Thyroid gland (tissue), 4 donors: ENCODE data around the gene VHLL. TPM values are rescaled to one million over a fixed set of nuclear protein-coding genes. Genes with fewer than 3 reads are reported as not detected.
A peak's percentile ranks its signal among the peaks of the same experiment; 100 is the strongest.

ENCODE experiments used
- DNase-seq, 2 donors: peaks; one replicate each; pipeline ENCODE4 v3.0.0-alpha.2; 2019
- H3K27ac ChIP-seq, 3 donors: fragments of 200-600 bp; sonication (generic); 1 replicate in 2 of 3; 2 replicates in 1 of 3; pipeline ENCODE4 v1.5.1; 2016 to 2019; ENCODE audit warnings: mild to moderate bottlenecking in 1 of 3, moderate library complexity in 1 of 3
- H3K27me3 ChIP-seq: fragments of 200-600 bp; sonication (generic); one replicate; pipeline ENCODE4 v1.5.1; 2019
- H3K36me3 ChIP-seq, 2 donors: fragments of 200-600 bp; sonication (generic); one replicate each; pipeline ENCODE4 v1.5.1; 2016 to 2019
- H3K4me1 ChIP-seq, 2 donors: fragments of 200-600 bp; sonication (generic); one replicate each; pipeline ENCODE4 v1.5.1; 2017 to 2019
- H3K4me3 ChIP-seq, 3 donors: fragments of 200-600 bp; sonication (generic); replicated peaks in 1 of 3; 1 replicate in 2 of 3; 2 replicates in 1 of 3; pipeline ENCODE4 v1.5.1; 2016; ENCODE audit warnings: mild to moderate bottlenecking in 1 of 3
- H3K9me3 ChIP-seq: fragments of 200-600 bp; sonication (generic); one replicate; pipeline ENCODE4 v1.5.1; 2017
- CTCF ChIP-seq, 6 experiments: fragments of 200-600 bp in 3 of 6; fragments of 450-650 bp in 3 of 6; sonication (generic) in 3 of 6; IDR thresholded peaks; one replicate each; pipeline ENCODE4 v1.5.1; 2016 to 2019; ENCODE audit warnings: antibody characterized with exemption in 6 of 6, mild to moderate bottlenecking in 2 of 6, inconsistent platforms in 1 of 6, moderate library complexity in 1 of 6
- POLR2A ChIP-seq, 2 donors: fragments of 450-650 bp; IDR thresholded peaks; one replicate each; pipeline ENCODE4 v1.6.1; 2017; ENCODE audit warnings: antibody characterized with exemption in 2 of 2, mild to moderate bottlenecking in 2 of 2, moderate library complexity in 1 of 2
- WGBS, 2 donors: methylation state at CpG; one replicate each; pipeline ENCODE4 v1.1.5; 2017; 5-methylcytosine and 5-hydroxymethylcytosine counted together
- intact Hi-C: fragments of 100-400 bp; cut with DNase I; formaldehyde crosslinking; loops from one replicate; pipeline ENCODE4 v1.15.1; 2023
- total RNA-seq, 4 donors: library from RNA; depleted of rRNA; stranded (reverse); fragments of >200 nt; gene quantifications; one replicate each; pipeline ENCODE4 v1.2.3, GENCODE V29; 2016

Gene VHLL
- total RNA-seq, 4 donors from 2014 or later, result not detected

DNA sequence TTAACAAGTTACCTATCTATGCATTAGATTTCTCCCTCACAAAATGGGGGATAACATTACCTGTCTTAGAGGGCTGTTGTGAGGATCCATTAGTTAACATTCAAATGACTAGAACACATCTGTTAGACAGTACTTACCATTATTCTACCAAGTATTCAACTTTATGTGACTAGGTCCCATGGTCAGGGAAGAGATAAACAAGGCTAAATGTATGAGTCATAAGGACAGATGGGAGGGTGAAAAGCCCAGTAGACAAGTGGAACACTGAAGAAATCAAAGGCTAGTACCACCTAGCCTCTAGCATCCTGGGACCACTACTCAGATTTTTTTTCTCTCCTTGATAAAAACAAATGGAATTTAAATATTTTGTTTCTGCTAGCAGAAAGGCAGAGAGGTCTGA, 9.0 kb upstream of the VHLL start:
- Histone ChIP-seq H3K36me3 (peaks cover 42 to 53% of the 10 kb centered on the region in 2 donors), H3K27me3 (no peaks in the 10 kb centered on the region), H3K4me1 (no peaks in the 10 kb centered on the region), H3K9me3 (no peaks in the 10 kb centered on the region), H3K4me3 (no peak overlapping the region), H3K27ac (no peak overlapping the region)
- intact Hi-C loops, result no loop called here
- no peak for DNase-seq
- TF ChIP-seq CTCF (IDR thresholded peaks at IDR 0.05) (no peak), POLR2A (IDR thresholded peaks at IDR 0.05) (no peak)

DNA sequence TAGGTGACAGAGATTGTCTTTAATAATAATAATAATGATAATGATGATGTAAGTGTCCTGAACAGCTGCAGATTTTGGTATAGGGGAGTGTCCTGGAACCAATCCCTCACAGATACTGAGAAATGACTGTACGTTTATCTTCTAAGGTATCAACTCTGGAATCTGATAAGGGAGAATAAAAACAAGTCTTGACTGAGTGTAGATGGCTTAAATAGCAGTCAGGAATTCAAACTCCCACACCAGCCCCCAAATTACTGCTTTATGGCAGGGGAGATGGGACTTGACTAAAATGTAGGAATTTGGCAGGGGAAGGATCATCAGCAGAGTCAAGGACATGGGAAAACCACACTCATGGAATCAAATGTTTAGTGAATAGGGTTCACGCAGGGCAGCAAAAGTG, 6.1 kb upstream of the VHLL start:
- WGBS, 2 donors, result 83 to 93% methylated on average over 2 of the region's 2 CpGs
- no peaks in the 10 kb centered on the region for H3K9me3 ChIP-seq
- H3K27ac ChIP-seq, result no peak overlapping the region
- intact Hi-C loops, result no loop called here
- H3K27me3 ChIP-seq, result no peaks in the 10 kb centered on the region
- peaks cover 26 to 28% of the 10 kb centered on the region in 2 donors for H3K36me3 ChIP-seq
- H3K4me1 ChIP-seq, result no peaks in the 10 kb centered on the region
- no peak overlapping the region for H3K4me3 ChIP-seq
- TF ChIP-seq POLR2A (IDR thresholded peaks at IDR 0.05) (no peak), CTCF (IDR thresholded peaks at IDR 0.05) (no peak)
- DNase-seq, result no peak

GRCh38 chr1:156303241-156303640, 4.1 kb upstream of the VHLL start:
- intact Hi-C loops, result no loop called here

DNA sequence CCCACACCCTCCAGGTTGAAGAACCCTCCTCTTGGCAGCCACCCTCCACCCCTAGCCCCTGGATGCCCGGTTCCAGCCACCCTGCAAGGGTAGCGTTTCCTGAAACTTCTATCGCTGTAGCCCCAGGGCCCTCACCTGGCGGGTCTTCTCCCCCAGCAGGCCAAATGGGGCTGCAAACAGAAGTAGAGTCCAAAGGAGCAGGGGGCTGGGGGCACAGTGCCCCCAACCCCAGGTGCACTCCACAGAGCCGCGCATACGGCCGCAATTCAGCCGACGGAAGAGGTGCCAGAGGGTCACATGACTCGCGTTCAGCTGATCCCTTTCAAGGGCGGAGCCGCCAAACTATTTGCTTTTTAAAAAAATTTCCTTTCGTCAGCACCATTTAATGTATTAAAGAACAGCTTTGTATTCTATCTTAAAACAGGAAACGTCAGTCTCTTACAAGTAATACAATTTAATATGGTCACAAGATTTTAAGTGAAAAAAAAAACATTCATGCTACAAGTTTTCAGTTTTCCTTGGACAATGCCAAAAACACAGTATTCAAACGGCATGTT, 3.6 kb downstream of the VHLL start, which contains the start of gene GLMP:
Gene GLMP, minus strand, starts transcription at position 289 of the 557 bp plus-strand sequence. Its CDS starts 34 bp downstream, at position 255.
- peak within 1 kb of the TSS in 2 of 3 donors; percentile 7 to 76 for H3K27ac ChIP-seq
- peak; percentile 70 to 71 for DNase-seq
- no peaks in the 10 kb centered on the region for H3K9me3 ChIP-seq
- WGBS, 2 donors, result 0 to 1% methylated on average over 14 to 17 of the region's 17 CpGs
- intact Hi-C loops, result no loop called here
- H3K27me3 ChIP-seq, result no peaks in the 10 kb centered on the region
- TF ChIP-seq CTCF (IDR thresholded peaks at IDR 0.05) (no peak), POLR2A (IDR thresholded peaks at IDR 0.05) (peak in 1 of 2 donors; percentile 30)
- no peaks in the 10 kb centered on the region for H3K36me3 ChIP-seq
- H3K4me1 ChIP-seq, result peaks cover 12 to 14% of the 10 kb centered on the region in 2 donors
- peak within 1 kb of the TSS; percentile 46 to 69 (median 69) for H3K4me3 ChIP-seq

More at GRCh38 chr1:156303241-156303640, 4.1 kb upstream of the VHLL start:
- no peak overlapping the region for H3K4me3 ChIP-seq
- no peaks in the 10 kb centered on the region for H3K9me3 ChIP-seq
- H3K36me3 ChIP-seq, result peaks cover 6 to 9% of the 10 kb centered on the region in 2 donors
- no peaks in the 10 kb centered on the region for H3K4me1 ChIP-seq
- TF ChIP-seq POLR2A (IDR thresholded peaks at IDR 0.05) (no peak), CTCF (IDR thresholded peaks at IDR 0.05) (no peak)
- H3K27me3 ChIP-seq, result no peaks in the 10 kb centered on the region
- DNase-seq, result no peak
- H3K27ac ChIP-seq, result no peak overlapping the region
- 94 to 96% methylated on average over 4 of the region's 4 CpGs for WGBS, 2 donors

DNA sequence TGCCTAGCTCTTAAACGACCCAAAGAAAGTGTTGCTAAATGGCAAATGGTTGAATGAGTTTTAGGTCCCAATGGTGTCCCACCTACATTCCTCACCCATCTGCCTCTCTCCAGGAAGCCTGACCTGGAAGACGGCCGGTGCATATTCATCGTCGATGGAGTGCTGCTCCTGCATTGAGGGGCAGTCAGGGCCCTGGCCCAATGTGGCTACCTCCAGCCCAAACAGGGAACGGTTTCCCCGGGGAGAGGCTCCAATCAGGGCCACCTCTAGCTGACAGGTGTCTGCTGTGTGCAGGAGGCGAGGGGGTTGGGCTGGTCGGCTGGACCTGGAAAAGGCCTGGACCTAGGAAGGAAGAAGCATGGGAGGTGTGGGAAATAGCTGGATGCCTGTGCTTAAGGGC, 5.2 kb downstream of the VHLL start:
- DNase-seq, result no peak
- H3K4me1 ChIP-seq, result peaks cover 12 to 14% of the 10 kb centered on the region in 2 donors

More for the DNA sequence above, 5.2 kb downstream of the VHLL start:
- Histone ChIP-seq H3K36me3 (no peaks in the 10 kb centered on the region), H3K9me3 (no peaks in the 10 kb centered on the region), H3K27ac (no peak overlapping the region), H3K27me3 (no peaks in the 10 kb centered on the region), H3K4me3 (no peak overlapping the region)
- intact Hi-C loops, result no loop called here
- TF ChIP-seq CTCF (IDR thresholded peaks at IDR 0.05), result no peak
- no peak for TF ChIP-seq POLR2A (IDR thresholded peaks at IDR 0.05)
- 94 to 95% methylated on average over 7 to 9 of the region's 9 CpGs for WGBS, 2 donors
